ENCODE results near the gene MYH9. TPM values are rescaled to one million over a fixed set of nuclear protein-coding genes. Genes with fewer than 3 reads are reported as not detected.
"Not testable (repeated sequence)": the region's sequence is repeated elsewhere in the genome, so short reads cannot be mapped to it uniquely, and the experiment has no call there.

Gene MYH9
- total RNA-seq, 4 donors from 2014 or later: 304 to 366 (median 322) TPM

GRCh38 chr22:36409911-36410756 lies 22.4 kb upstream of the MYH9 start:
- Histone ChIP-seq H3K4me3 (peak overlapping the region in 1 of 2 donors; percentile 30), H3K27ac (peak overlapping the region in 3 of 4 donors; percentile 25 to 51 (median 33)), H3K9me3 (no peaks in the 10 kb centered on the region), H3K36me3 (peaks cover 0 to 4% of the 10 kb centered on the region in 2 donors), H3K4me1 (peaks cover 0 to 9% (median 0%) of the 10 kb centered on the region in 3 donors), H3K27me3 (no peaks in the 10 kb centered on the region)
- WGBS, 2 donors (ENCODE audit: low coverage in 1 of 2): 32 to 66% methylated on average over 3 to 7 of the region's 56 CpGs
- ATAC-seq: peak; percentile 52
- no peak for TF ChIP-seq POLR2AphosphoS5 (IDR thresholded peaks at IDR 0.05)
- no peak for TF ChIP-seq CTCF (IDR thresholded peaks at IDR 0.05)
- TF ChIP-seq POLR2A (IDR thresholded peaks at IDR 0.05): no peak
- no peak for TF ChIP-seq EP300 (IDR thresholded peaks at IDR 0.05)

- Histone ChIP-seq H3K27ac (peak overlapping the region in 1 of 4 donors; percentile 33), H3K4me3 (peak overlapping the region in 1 of 2 donors; percentile 30)
- H3K36me3 ChIP-seq, H3K9me3 ChIP-seq, H3K27me3 ChIP-seq, ATAC-seq, H3K4me1 ChIP-seq: not testable (repeated sequence)
- 80 to 86% methylated on average over 3 to 9 of the region's 15 CpGs for WGBS, 2 donors (ENCODE audit: low coverage in 1 of 2)
Observed at GRCh38 chr22:36409554-36409910, 21.8 kb upstream of the MYH9 start.

GRCh38 chr22:36409056-36409455 lies 21.3 kb upstream of the MYH9 start:
- no peaks in the 10 kb centered on the region for H3K27me3 ChIP-seq
- WGBS, 2 donors (ENCODE audit: low coverage in 1 of 2): 54 to 65% methylated on average over 2 of the region's 2 CpGs
- ATAC-seq: no peak
- H3K4me3 ChIP-seq: no peak overlapping the region
- H3K9me3 ChIP-seq: no peaks in the 10 kb centered on the region
- peaks cover 0 to 4% of the 10 kb centered on the region in 2 donors for H3K36me3 ChIP-seq
- peaks cover 0 to 9% (median 0%) of the 10 kb centered on the region in 3 donors for H3K4me1 ChIP-seq
- H3K27ac ChIP-seq: no peak overlapping the region
- TF ChIP-seq POLR2A (IDR thresholded peaks at IDR 0.05) (no peak), EP300 (IDR thresholded peaks at IDR 0.05) (no peak), CTCF (IDR thresholded peaks at IDR 0.05) (no peak)

- H3K27ac ChIP-seq: no peak overlapping the region
Observed at GRCh38 chr22:36406721-36407120, 19.0 kb upstream of the MYH9 start.

More at GRCh38 chr22:36406721-36407120, 19.0 kb upstream of the MYH9 start:
- peaks cover 0 to 4% of the 10 kb centered on the region in 2 donors for H3K36me3 ChIP-seq
- no peaks in the 10 kb centered on the region for H3K9me3 ChIP-seq
- H3K4me3 ChIP-seq: no peak overlapping the region
- H3K27me3 ChIP-seq: no peaks in the 10 kb centered on the region
- no peak for ATAC-seq
- peaks cover 0 to 9% (median 0%) of the 10 kb centered on the region in 3 donors for H3K4me1 ChIP-seq
- 100% methylated on average over 3 of the region's 6 CpGs; no CpG with 5 or more reads in 1 of the 2 donors for WGBS, 2 donors (ENCODE audit: low coverage in 1 of 2)
- TF ChIP-seq POLR2AphosphoS5 (IDR thresholded peaks at IDR 0.05) (no peak), EP300 (IDR thresholded peaks at IDR 0.05) (no peak), CTCF (IDR thresholded peaks at IDR 0.05) (no peak), POLR2A (IDR thresholded peaks at IDR 0.05) (no peak)
